ENCODE results near the gene ZHX3. TPM values are rescaled to one million over a fixed set of nuclear protein-coding genes. Genes with fewer than 3 reads are reported as not detected.

ZHX3 gene
- total and polyA plus RNA-seq, 9 of the 15 experiments (the other 6 are each of a cell fraction or from before 2014, with no cell fraction given) = 0.80 to 14.6 (median 4.9) TPM

DNA sequence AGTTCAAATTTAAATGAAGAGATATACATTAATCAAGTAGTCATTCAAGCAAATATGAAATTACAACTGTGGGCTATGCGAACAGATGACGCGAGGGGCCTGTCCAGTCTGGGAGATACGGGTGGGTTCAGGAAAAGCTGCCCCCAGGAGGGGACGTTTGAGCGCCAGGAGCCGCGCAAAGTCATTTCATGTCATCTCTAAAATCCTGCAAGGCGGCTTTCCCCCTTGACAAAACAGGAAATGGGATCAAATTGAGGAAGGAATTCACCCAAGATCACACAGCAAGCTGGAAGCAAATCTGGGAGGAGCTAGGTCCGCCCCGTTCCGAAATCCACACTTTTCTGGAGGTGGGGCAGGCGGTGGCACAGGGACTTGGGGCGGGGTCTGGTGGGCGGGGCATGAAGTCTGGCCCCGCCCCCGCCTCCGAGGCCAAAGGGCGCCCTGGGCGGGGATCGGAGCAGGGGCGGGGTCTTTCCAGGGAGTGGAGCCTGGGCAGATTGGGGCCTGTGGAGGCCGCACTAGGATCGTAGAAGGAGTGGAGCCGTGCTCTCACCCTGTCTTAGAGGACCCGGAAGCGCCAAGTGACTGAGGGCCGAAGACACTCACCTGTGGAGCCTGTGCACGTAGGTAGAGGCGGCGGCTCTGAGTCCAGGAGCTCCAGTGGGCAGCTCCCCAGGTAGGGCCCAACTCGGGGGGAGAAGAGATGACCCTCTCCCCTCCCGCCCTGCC is 23.0 kb upstream of the ZHX3 start, which contains the start of gene LPIN3 (continued):
- TF ChIP-seq, protein P1, sequence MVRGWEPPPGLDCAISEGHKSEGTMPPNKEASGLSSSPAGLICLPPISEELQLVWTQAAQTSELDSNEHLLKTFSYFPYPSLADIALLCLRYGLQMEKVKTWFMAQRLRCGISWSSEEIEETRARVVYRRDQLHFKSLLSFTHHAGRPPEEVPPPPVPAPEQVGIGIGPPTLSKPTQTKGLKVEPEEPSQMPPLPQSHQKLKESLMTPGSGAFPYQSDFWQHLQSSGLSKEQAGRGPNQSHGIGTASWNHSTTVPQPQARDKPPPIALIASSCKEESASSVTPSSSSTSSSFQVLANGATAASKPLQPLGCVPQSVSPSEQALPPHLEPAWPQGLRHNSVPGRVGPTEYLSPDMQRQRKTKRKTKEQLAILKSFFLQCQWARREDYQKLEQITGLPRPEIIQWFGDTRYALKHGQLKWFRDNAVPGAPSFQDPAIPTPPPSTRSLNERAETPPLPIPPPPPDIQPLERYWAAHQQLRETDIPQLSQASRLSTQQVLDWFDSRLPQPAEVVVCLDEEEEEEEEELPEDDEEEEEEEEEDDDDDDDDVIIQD (CRISPR knock-in tag; IDR thresholded peaks at IDR 0.05) = no peak
- TF ChIP-seq ZNF717 (CRISPR knock-in tag; IDR thresholded peaks at IDR 0.05) = no peak
- no peak for TF ChIP-seq CBX5 (IDR thresholded peaks at IDR 0.05; ENCODE audit: borderline replicate concordance, low read depth)
- TF ChIP-seq, protein P2, sequence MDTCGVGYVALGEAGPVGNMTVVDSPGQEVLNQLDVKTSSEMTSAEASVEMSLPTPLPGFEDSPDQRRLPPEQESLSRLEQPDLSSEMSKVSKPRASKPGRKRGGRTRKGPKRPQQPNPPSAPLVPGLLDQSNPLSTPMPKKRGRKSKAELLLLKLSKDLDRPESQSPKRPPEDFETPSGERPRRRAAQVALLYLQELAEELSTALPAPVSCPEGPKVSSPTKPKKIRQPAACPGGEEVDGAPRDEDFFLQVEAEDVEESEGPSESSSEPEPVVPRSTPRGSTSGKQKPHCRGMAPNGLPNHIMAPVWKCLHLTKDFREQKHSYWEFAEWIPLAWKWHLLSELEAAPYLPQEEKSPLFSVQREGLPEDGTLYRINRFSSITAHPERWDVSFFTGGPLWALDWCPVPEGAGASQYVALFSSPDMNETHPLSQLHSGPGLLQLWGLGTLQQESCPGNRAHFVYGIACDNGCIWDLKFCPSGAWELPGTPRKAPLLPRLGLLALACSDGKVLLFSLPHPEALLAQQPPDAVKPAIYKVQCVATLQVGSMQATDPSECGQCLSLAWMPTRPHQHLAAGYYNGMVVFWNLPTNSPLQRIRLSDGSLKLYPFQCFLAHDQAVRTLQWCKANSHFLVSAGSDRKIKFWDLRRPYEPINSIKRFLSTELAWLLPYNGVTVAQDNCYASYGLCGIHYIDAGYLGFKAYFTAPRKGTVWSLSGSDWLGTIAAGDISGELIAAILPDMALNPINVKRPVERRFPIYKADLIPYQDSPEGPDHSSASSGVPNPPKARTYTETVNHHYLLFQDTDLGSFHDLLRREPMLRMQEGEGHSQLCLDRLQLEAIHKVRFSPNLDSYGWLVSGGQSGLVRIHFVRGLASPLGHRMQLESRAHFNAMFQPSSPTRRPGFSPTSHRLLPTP (IDR thresholded peaks at IDR 0.05; ENCODE audit: borderline replicate concordance, extremely low read depth, insufficient read length) = no peak
- no peak for TF ChIP-seq ZC3H4 (CRISPR knock-in tag; IDR thresholded peaks at IDR 0.05; ENCODE audit: borderline replicate concordance)
- no peak for TF ChIP-seq DIDO1 (tag; IDR thresholded peaks at IDR 0.05; ENCODE audit: low read depth)
- TF ChIP-seq, protein P3, sequence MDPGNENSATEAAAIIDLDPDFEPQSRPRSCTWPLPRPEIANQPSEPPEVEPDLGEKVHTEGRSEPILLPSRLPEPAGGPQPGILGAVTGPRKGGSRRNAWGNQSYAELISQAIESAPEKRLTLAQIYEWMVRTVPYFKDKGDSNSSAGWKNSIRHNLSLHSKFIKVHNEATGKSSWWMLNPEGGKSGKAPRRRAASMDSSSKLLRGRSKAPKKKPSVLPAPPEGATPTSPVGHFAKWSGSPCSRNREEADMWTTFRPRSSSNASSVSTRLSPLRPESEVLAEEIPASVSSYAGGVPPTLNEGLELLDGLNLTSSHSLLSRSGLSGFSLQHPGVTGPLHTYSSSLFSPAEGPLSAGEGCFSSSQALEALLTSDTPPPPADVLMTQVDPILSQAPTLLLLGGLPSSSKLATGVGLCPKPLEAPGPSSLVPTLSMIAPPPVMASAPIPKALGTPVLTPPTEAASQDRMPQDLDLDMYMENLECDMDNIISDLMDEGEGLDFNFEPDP (CRISPR knock-in tag; IDR thresholded peaks at IDR 0.05) = no peak
- TF ChIP-seq ESRRA (IDR thresholded peaks at IDR 0.05; ENCODE audit: borderline replicate concordance, low read depth) = 0 out of 2 replicates have a peak, but pooled peaks have one; percentile 9
- TF ChIP-seq, protein P4, sequence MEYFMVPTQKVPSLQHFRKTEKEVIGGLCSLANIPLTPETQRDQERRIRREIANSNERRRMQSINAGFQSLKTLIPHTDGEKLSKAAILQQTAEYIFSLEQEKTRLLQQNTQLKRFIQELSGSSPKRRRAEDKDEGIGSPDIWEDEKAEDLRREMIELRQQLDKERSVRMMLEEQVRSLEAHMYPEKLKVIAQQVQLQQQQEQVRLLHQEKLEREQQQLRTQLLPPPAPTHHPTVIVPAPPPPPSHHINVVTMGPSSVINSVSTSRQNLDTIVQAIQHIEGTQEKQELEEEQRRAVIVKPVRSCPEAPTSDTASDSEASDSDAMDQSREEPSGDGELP (CRISPR knock-in tag; IDR thresholded peaks at IDR 0.05; ENCODE audit: borderline replicate concordance) = peak; percentile 29; the same call in 1 of the 2 replicates
- TF ChIP-seq, protein P5, sequence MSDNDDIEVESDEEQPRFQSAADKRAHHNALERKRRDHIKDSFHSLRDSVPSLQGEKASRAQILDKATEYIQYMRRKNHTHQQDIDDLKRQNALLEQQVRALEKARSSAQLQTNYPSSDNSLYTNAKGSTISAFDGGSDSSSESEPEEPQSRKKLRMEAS (CRISPR knock-in tag; IDR thresholded peaks at IDR 0.05) = no peak
- no peak for TF ChIP-seq FOXJ3 (CRISPR knock-in tag; IDR thresholded peaks at IDR 0.05)
- no peak for TF ChIP-seq ARID2 (IDR thresholded peaks at IDR 0.05)
- TF ChIP-seq EGR1 (conservative IDR thresholded peaks at IDR 0.05) = 0 out of 2 replicates have a peak, but pooled peaks have one; percentile 39
- TF ChIP-seq, protein P6, sequence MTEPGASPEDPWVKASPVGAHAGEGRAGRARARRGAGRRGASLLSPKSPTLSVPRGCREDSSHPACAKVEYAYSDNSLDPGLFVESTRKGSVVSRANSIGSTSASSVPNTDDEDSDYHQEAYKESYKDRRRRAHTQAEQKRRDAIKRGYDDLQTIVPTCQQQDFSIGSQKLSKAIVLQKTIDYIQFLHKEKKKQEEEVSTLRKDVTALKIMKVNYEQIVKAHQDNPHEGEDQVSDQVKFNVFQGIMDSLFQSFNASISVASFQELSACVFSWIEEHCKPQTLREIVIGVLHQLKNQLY (CRISPR knock-in tag; conservative IDR thresholded peaks at IDR 0.05) = no peak
- no peak; the same call in 1 of the 2 replicates for TF ChIP-seq HCFC1 (IDR thresholded peaks at IDR 0.05; ENCODE audit: low read depth, low read length)
- TF ChIP-seq YBX1 (IDR thresholded peaks at IDR 0.05) = no peak
- no peak for TF ChIP-seq TCF7L2 (IDR thresholded peaks at IDR 0.05; ENCODE audit: low read depth, low read length)
- TF ChIP-seq POU5F1 (IDR thresholded peaks at IDR 0.05; ENCODE audit: borderline replicate concordance, low read depth, low read length, partially characterized antibody) = no peak
- TF ChIP-seq KDM4B (IDR thresholded peaks at IDR 0.05; ENCODE audit: borderline replicate concordance in 2 of 2, low read depth in 1 of 2) = no peak
